DOHH2 (cell line): ENCODE data around the gene YES1.

Source experiments
- EZH2phosphoT487 ChIP-seq: fragments of 200-600 bp; sonication (generic); IDR thresholded peaks from 2 replicates; pipeline ENCODE4 v1.6.1; 2017; ENCODE audit warnings: borderline replicate concordance, mild to moderate bottlenecking, antibody characterized with exemption, low read length, moderate library complexity, mixed read lengths
- TF ChIP-seq, protein P1 (sequence below): fragments of 200-600 bp; sonication (generic); IDR thresholded peaks from one replicate; pipeline ENCODE4 v1.5.1; 2014; ENCODE audit warnings: antibody characterized with exemption, mild to moderate bottlenecking, low read depth, low read length; ENCODE audit not compliant: poor library complexity, severe bottlenecking

DNA sequence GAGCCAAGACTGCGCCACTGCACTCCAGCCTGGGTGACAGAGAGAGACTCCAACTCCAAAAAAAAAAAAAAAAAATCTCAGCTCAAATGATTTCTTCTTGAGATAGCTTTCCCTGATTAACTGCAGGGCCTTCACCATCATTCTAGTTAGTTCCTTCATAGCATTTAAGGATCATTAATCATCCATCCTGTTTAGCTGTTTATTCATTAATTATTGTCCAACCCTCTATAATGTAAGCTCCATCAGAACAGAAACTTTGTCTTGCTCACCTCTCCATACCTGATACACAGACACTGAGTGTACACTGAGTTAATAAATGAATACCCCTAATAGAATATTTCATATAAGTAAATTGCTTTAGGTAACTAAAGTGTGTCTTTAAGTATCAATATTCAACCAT is 57.4 kb downstream of the YES1 start:
- TF ChIP-seq, protein P1, sequence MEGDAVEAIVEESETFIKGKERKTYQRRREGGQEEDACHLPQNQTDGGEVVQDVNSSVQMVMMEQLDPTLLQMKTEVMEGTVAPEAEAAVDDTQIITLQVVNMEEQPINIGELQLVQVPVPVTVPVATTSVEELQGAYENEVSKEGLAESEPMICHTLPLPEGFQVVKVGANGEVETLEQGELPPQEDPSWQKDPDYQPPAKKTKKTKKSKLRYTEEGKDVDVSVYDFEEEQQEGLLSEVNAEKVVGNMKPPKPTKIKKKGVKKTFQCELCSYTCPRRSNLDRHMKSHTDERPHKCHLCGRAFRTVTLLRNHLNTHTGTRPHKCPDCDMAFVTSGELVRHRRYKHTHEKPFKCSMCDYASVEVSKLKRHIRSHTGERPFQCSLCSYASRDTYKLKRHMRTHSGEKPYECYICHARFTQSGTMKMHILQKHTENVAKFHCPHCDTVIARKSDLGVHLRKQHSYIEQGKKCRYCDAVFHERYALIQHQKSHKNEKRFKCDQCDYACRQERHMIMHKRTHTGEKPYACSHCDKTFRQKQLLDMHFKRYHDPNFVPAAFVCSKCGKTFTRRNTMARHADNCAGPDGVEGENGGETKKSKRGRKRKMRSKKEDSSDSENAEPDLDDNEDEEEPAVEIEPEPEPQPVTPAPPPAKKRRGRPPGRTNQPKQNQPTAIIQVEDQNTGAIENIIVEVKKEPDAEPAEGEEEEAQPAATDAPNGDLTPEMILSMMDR = no peak
- TF ChIP-seq EZH2phosphoT487 = no peak
